ENCODE data around the gene PTPRE. TPM values are rescaled to one million over a fixed set of nuclear protein-coding genes. Genes with fewer than 3 reads are reported as not detected.

PTPRE gene
- total RNA-seq, 1 donor from 2014 or later: 70.6 TPM

DNA sequence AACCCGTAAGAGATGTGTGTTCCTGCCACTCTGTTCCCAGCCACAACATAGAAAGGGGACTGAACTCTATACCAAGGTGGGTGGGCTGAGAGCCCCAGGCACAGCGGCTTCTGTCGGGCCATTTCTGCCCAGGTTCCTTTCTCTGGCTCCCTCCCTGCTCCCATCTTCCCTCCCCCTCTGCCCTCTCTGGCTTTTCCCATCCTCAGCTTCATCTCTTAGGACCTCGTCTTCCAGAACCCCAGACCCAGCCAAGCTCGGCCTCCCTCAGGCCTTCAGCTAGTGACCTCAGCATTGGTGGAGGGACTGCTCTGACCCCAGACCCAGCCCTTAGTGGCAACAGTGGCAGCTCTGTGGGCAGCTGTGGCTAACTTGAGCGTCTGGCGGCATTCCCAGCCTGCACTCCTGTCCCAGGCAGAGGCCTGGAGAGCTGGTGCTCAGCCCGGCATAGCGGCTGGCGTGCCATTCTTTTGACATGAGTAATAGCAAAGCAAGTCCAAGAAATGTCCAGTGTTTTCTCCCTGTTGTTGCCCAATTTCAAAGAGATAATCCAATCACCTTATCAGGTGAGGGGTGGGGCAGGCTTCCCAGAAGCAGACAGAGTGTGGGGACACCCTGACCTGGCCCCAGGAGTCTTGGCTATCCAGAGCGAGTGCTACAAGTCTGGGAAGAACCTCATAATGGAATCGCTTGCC lies 15.9 kb downstream of the PTPRE start:
- H3K27ac ChIP-seq: peak overlapping the region; percentile 76
- peaks cover 61% of the 10 kb centered on the region for H3K4me1 ChIP-seq
- peak; percentile 85 for ATAC-seq
- intact Hi-C loops (cut with DNase I): no loop called here
- H3K36me3 ChIP-seq: no peaks in the 10 kb centered on the region
- DNase-seq: peak; percentile 94
- H3K4me3 ChIP-seq: no peak overlapping the region
- no peaks in the 10 kb centered on the region for H3K9me3 ChIP-seq
- TF ChIP-seq, protein P1, sequence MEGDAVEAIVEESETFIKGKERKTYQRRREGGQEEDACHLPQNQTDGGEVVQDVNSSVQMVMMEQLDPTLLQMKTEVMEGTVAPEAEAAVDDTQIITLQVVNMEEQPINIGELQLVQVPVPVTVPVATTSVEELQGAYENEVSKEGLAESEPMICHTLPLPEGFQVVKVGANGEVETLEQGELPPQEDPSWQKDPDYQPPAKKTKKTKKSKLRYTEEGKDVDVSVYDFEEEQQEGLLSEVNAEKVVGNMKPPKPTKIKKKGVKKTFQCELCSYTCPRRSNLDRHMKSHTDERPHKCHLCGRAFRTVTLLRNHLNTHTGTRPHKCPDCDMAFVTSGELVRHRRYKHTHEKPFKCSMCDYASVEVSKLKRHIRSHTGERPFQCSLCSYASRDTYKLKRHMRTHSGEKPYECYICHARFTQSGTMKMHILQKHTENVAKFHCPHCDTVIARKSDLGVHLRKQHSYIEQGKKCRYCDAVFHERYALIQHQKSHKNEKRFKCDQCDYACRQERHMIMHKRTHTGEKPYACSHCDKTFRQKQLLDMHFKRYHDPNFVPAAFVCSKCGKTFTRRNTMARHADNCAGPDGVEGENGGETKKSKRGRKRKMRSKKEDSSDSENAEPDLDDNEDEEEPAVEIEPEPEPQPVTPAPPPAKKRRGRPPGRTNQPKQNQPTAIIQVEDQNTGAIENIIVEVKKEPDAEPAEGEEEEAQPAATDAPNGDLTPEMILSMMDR (IDR thresholded peaks at IDR 0.05): no peak
- no peaks in the 10 kb centered on the region for H3K27me3 ChIP-seq

DNA sequence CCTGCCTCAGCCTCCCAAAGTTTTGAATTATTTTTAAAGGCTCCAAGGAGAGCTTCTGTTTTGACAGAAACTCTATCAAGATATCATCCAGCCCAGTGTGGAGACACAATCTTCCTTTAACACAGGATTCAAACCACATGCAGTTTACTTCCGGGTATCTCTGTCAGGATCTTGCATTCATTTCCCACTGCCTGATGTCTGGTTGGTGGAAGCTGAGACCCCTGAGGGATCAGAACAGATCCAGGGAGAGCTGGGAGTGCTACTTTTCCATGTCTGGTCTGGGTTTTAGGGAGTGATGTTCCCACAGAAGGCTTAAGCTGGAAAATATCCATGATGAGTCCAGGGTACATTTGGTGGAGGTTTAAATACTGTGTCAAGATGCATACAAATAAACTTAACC lies 16.7 kb downstream of the PTPRE start:
- TF ChIP-seq, protein P1 (IDR thresholded peaks at IDR 0.05): no peak
- no peaks in the 10 kb centered on the region for H3K36me3 ChIP-seq
- no peak overlapping the region for H3K4me3 ChIP-seq
- H3K9me3 ChIP-seq: no peaks in the 10 kb centered on the region
- H3K4me1 ChIP-seq: peaks cover 69% of the 10 kb centered on the region
- ATAC-seq (no peak), DNase-seq (no peak)
- H3K27ac ChIP-seq: peak overlapping the region; percentile 51
- intact Hi-C loops (cut with DNase I): no loop called here
- H3K27me3 ChIP-seq: no peaks in the 10 kb centered on the region

DNA sequence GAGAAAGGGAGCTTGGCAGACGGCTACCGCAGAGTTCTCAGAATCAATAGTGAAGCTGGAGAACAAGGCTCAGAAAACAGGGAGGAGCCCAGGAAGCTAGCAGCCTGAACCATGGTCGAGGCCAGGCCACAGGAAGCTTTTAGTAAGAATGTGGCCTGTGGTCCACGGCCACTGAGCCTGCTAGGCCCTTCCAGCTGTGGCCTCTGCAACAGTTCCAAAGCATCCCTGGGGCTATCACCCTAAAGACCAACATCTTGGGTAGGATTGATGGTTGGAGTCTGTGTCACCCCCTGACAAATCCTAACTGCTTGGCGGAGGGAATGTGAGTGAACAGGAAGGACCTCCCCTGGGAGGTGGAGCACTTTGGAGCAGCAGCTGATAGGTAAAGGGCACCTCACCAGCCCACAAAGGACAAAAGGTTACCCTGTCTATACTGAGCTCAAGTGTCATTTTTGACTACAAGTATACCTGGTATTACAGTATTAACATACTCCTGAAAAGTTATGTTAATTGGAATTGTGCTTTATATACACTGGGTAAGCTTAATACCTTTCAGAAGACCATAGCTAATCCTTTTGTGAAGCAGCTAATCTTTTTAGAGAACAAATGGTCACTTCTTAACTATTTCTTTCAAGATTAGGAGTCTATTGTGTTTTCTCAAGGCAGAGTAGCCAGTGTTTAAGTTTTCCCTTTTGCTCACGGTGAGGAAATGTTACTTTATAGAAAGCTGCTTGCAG lies 18.7 kb downstream of the PTPRE start:
- TF ChIP-seq, protein P1 (IDR thresholded peaks at IDR 0.05): no peak
- DNase-seq (no peak), ATAC-seq (peak; percentile 20)
- intact Hi-C loops (cut with DNase I): no loop called here
- Histone ChIP-seq H3K4me1 (peaks cover 53% of the 10 kb centered on the region), H3K27ac (peak overlapping the region; percentile 20), H3K27me3 (no peaks in the 10 kb centered on the region), H3K9me3 (no peaks in the 10 kb centered on the region), H3K4me3 (no peak overlapping the region), H3K36me3 (no peaks in the 10 kb centered on the region)

DNA sequence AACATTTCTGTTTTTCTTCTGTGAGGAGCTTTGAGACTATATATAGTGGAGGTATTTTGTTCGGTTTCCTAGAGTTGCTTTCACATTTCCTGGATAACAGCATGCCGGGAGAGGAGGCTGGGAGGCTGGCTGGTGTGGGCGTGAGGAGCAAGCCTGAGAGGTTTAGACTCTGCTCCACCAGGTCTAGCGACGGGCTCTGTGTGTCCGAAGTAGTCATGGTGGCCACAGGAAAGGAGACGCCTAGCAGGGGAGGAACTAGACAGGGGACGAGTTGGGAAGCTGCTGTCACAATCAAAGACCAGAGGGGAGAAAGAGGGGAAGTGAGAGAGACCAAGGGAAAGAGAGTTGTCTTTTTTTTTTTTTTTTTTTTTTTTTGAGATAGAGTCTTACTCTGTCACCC lies 19.6 kb downstream of the PTPRE start:
- H3K4me3 ChIP-seq: no peak overlapping the region
- intact Hi-C loops (cut with DNase I): no loop called here
- no peaks in the 10 kb centered on the region for H3K36me3 ChIP-seq
- TF ChIP-seq, protein P1 (IDR thresholded peaks at IDR 0.05): no peak
- ATAC-seq (peak; percentile 62), DNase-seq (no peak)
- H3K4me1 ChIP-seq: peaks cover 45% of the 10 kb centered on the region
- peak overlapping the region; percentile 20 for H3K27ac ChIP-seq
- no peaks in the 10 kb centered on the region for H3K9me3 ChIP-seq
- no peaks in the 10 kb centered on the region for H3K27me3 ChIP-seq

DNA sequence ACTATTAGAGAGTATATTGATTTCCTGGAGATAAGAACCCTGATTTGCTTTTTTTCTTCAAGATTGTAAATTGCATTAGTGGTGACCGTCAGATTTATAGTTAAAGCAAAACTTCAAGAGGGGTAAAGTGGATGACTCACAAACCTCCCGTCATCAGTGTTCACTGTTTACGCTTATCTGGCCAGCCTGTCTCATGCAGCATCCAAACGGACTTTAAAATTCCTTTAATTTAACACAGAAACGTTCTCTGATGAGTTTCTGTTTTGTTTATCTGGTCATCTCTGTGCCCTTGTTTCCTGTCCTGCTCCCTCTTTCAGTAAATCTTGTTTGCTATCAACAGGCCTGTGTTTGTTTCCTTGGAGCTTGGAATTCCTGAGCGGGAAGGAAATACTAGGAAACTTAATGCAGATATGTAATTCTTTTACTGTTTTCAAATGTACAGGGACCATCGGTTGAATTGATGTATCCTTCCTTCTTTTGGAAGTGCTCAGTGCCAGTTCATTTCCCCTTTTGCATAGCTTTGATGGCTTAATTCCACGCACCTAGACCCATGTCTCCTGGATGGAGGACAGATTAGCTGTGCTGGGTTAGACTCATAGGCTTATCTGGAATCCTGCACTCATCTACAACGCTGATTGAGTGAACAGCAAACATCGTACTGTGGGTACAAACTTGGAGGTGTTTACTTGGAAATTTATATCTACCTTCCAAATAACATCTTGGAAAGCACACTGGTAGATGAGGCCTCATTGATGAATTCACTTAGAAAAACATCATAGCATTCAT lies 21.3 kb downstream of the PTPRE start:
- no peaks in the 10 kb centered on the region for H3K36me3 ChIP-seq
- H3K27me3 ChIP-seq: no peaks in the 10 kb centered on the region

More for the DNA sequence above, 21.3 kb downstream of the PTPRE start:
- Histone ChIP-seq H3K9me3 (no peaks in the 10 kb centered on the region), H3K27ac (no peak overlapping the region), H3K4me3 (no peak overlapping the region), H3K4me1 (peaks cover 30% of the 10 kb centered on the region)
- intact Hi-C loops (cut with DNase I): no loop called here
- no peak for DNase-seq
- peak; percentile 31 for ATAC-seq
- TF ChIP-seq, protein P1 (IDR thresholded peaks at IDR 0.05): no peak

All from upper lobe of right lung (tissue), 1 donor.